Hematopoietic multipotent progenitor cell (in vitro differentiated cells): Measurements from ENCODE around the gene CARD9. TPM values are rescaled to one million over a fixed set of nuclear protein-coding genes. Genes with fewer than 3 reads are reported as not detected.
A peak's percentile ranks its signal among the peaks of the same experiment; 100 is the strongest.

ENCODE experiments used
- DNase-seq, 3 donors: peaks; one replicate each; pipeline ENCODE4 v3.0.0-alpha.2; 2011 to 2015; ENCODE audit warnings: low read depth in 2 of 3, low spot score in 2 of 3
- total RNA-seq: library from RNA; depleted of rRNA; stranded (reverse); fragments of >200 nt; gene quantifications from one replicate; pipeline ENCODE4 v1.2.3, GENCODE V29; 2012

CARD9 gene
- total RNA-seq, 1 donor = 23.4 TPM

DNA sequence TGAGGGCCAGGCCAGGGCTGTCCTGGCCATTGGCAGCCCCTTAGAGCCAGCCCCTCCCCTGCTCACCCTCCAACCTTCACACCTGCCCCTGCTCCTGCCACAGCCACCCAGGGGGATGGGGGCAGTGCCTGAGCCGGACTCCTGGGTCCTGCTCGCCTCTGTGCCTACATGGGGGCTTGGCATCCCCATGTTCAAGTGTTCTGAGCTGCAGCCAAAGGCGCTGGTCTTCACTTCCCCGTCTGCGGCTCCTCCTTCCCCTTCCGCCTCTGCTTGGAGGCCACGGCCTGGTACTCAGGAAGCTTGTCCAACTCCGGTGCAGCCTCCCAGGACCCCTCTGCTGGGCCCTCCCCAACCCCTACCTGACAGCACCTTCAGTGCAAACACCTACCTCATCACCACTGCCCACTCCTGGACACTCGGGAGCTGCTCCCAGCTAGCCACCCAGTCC, 7.7 kb downstream of the CARD9 start:
- peak in 1 of 3 donors; percentile 39 for DNase-seq

DNA sequence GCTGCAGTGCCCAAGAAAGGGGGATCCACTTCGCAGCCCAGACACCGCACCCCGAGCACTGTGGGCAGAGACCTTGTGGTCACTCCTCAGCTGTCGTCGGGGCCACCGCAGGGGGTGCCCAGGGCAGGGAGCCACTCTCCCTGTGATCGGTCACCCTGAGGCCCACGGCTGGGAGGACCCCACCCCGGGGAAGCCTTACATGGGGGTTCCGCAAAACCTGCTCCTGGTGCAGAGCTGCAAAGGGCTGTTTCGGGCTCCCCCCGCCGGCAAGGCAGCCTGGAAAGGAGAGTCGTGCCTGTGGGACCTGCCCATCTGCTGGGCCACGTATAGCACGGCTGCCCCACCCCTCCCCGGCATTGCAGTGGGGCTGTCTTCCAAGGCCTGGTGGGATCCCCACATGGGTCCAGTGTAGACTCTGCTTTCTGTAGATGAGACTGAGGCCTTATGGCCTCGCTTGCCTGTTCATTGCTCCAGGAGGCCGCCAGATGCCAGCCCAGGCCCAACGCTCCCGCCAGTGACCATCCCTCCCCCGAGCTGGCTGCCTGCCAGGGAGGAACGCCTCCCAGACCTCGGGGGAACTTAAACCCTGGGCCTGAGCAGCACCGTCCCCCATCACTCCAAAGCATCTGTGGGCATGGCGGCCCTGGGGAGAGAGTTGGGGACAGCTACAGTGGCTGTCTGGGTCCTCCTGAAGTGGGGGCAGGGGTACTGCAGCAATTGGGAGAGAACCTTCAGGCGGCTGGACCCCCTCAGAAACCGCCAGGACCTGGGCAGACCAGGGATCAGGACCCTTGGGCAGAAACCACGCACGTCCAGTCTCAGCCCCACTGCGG, 8.3 kb downstream of the CARD9 start:
- DNase-seq = no peak

DNA sequence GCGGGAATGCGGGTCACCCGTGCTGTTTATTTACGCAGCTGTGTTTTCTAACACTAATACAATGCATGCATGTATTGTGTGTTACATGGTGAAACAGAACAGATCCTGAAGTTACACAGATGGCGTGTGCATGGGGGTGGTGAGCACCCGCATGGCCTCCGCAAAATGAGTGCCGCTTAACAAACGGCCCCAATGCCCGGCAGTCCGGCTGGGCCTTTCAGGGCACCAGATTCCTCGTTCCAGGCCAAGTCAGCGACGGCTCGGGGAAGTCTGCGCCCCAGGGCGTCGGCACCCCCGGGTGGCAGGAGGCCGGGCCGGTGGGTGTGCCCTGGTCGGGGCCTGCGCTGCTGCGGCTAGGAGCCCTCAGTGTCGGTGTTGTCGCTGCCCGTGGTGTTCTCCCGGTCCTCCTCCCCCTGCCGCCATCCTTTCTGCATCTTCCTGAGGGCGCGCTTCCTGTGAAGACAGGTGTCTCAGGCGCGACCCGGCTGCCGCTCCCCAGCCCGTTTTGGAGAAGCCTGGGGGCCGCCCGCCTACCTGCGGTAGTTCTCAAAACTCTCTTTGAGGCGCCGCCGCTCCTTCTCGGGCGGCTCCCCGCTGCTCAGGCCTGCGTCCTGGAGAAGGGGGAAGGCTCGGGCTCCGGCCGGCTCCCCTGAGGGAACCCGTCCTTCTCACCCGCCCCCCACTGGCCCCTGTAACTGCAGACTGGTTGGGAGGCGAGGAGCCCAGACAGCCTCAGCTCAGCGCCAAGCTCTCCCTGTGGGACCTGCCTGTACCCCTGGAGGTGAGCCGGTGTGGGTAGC, 9.3 kb downstream of the CARD9 start:
- DNase-seq = no peak

DNA sequence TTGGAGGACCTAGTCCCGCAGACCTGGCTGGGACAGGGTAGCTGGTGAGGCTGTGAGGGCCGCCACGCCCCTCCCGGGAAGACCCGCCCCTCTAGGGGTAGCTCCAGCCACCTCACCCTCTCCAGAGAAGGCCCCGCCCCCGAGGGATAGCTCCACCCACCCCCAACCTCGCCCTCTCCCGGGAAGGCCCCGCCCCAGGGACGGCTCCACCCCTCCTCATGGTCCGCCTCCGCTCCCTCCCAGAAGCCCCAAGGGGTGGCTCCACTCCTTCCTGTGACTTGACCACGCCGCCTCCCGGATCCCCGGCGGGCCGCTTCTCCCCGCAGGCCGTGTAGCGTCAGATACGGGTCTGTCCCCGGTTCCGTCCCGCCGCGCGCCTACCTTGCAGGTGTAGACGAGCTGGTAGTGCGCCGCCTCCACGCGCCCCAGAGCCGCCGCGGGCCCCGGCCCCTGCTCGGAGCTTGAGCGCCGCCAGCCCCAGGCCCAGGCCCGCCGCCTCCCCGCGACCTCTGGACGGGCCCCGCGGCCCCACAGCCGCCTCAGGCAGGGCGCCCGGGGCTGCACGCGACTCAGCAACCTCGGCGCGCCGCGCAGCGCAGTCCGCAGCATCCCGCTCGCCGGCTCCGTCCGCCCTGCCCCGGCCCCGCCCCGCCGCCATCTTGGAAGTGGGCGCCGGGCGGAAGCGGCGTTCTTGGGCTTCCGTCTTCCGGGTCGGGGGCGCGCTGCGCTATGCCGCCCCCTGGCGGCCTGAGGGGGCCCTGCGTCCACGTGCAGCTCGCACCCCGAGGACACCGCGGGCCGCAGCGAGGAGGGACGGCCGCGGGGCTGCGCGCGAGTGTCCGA, 10.1 kb downstream of the CARD9 start, which contains the start of gene DNLZ:
Gene DNLZ, minus strand, starts transcription at position 639 of the 843 bp plus-strand sequence. Its CDS starts 30 bp downstream, at position 609.
- peak; percentile 86 to 94 (median 92) for DNase-seq

DNA sequence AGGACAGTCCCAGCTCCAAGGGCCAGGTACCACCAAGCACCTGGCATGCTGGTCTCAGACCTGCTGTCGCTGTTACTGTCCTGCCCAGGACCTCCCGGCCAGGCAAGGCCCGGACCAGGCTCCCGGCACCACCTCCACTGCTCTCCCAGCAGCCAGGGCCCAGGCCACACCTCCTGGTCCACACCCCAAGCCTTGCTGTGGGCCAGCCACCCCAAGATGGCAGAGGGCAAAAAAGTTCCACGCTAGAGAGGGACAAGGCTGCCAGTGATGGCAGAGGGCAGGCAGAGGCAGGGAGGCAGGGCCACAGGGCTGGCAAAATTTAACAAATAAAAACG, 11.1 kb downstream of the CARD9 start:
- no peak for DNase-seq

DNA sequence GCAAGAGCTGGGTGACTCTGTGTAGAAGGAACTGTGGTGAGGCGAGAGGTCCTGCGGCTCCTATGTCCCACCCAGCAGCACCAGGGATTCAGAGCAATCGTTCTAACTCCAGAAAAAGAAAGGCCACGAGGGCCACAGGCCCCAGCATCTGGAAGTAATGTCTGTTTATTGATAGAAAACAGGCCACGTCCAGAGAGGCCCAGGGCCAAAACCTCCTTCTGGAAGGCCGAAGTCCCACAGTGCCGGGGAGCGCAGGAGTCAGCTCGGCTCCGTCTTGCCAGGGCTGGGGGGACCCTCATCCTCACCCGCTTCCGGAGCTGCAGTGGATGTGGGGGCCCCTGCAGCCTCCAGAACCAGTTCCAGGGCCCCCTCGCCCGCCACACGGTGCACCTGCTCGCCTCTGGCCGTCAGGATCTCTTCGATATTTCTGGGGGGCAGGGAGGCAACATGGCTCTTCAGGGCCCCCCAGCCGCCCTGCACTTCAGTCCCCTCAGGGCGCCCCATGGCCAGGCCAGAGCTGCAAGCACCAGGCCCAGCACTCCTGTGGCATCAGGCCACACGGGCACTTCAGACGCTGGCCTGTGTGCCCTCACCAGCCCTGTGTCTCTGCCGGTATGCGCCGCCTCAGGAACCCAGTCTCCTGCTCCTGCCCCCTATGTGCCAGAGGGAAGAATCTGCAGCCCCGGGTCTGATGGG, 11.6 kb downstream of the CARD9 start:
- no peak for DNase-seq

DNA sequence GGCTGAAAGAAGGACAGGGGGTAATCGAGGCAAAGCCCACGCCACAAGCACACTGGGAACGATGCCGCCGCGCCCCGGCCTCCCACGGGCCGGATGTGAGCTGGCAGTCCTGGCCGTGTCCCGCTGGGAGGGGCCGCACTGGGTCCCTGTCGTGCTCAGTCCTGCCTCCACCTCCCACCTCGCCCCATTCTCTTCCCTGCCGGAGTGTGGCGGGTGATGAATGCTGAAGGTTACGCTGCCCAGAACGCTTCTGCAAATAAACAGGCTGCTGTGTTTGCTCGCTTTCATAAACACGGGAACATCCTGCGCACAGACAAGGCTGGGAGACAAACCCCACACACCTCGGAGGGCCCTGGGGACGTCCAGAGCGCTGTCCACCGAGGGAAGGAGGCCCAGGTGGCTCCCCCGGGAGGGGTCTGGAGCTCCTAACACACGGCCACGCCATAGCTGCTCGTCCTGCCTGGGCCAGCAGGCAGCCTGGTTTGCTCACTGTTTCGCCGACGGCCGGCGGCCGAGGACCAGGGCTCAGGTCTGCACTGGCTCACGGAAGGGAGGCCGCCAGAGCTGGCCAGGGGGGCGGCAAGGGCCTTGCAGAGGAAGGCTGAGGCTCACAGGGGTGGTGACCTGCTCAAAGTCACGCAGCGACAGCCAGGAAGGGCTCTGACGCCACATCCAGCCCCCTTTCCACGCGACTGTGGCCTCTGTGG, 12.3 kb downstream of the CARD9 start:
- DNase-seq = no peak

DNA sequence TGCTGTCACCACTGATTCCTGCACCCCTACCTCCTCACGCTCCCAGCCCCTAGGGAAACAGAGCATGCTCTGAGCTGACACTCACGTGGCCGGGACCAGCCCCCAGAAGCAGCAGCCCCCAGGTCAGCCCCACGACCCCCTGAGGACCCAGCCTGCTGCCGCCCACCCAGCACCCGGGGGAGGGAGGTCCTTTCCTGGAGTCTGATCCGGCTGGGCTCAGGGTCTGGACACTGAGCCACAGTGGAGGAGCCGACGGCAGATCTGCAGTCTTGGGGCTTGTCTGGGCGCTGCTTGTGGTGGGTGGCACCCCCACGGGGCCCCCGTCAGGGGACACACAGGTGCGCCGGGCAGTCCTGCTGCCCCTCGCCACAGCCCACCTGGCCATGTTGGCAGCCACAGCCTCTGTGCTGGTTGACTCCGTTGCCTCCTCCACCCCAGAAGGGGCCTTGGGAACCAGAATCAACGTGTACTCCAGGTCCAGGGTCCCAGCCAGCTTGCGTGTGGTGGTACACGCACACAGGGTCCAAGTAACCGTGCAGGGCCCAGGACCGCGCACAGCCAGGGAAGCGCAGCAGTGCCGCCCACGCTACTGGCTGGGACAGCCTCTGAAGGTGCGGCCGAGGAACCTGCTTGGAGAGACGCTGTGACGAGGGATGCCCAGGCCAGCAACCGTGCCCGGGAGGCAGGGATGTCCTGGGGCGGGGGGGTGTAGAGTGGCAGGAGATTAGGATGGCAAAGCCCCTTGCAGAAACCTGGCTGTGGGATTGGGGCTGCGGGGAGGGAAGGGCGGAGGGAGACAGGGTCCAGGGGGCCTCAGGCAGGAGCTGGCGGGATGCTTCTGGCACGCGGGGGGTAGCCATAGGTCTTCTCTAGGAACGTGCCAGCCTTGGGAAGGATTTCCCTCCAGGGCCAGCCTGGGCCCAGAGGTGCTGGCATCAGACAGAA, 13.4 kb downstream of the CARD9 start:
- DNase-seq = no peak

DNA sequence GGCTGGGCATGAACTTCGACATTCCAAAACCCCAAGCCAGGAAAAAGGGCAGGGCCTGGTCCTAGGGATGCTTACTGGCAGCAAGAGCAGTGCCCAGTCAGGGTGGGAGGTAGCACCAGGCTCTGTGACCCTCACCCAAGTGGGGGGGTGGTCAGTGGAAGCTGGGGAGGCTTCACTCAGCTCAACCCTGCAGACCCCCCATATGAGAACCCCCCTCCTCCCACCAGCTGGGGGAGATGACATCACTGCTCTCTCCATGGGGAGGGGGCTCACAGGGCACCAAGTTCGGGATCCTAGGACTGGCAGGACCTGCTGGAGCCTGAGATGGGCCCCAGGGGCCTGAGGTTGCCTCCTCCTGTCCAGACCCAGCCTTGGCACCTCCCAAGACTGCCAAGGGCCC, 14.6 kb downstream of the CARD9 start:
- no peak for DNase-seq

DNA sequence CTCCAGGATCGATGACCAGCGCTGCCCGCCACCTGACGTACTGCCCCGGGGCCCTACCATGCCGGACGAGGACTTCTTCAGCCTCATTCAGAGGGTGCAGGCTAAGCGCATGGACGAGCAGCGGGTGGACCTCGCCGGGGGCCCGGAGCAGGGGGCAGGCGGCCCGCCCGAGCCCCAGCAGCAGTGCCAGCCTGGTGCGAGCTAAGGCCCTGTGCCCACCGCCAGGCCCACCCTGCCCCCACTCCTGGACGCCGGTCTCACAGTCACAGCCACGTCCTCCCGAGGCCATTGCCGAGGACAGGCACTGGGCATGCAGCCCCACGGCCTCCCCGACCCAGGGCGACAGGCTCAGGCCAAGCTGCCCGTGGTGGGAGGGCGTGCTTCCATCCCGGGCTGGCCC, 15.5 kb downstream of the CARD9 start:
- DNase-seq = no peak

DNA sequence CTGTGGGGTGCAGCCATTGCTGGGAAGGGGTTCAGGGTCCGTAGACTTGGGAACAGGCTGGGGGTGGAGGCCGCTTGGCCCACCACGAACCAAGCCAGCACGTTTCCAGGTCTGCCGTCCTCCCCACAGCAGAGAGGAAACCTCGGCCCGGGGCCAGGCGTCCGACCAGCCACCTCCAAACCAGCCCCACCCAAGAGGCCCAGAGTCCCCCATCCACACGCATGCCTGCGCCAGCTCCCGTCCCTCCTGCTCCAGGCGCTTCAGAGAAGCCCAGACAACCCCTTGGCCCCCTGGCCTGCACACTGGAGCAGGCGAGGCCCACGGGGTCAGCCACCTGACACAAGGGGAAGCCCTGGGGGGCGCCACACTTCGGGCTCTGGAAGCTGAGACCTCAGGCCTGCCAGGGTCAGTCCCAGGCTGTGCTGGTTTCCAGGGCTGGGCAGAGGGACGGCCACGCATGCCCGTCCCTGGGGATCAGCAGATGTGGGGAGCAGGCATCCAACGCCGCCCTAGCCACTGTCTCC, 16.2 kb downstream of the CARD9 start:
- DNase-seq = no peak

DNA sequence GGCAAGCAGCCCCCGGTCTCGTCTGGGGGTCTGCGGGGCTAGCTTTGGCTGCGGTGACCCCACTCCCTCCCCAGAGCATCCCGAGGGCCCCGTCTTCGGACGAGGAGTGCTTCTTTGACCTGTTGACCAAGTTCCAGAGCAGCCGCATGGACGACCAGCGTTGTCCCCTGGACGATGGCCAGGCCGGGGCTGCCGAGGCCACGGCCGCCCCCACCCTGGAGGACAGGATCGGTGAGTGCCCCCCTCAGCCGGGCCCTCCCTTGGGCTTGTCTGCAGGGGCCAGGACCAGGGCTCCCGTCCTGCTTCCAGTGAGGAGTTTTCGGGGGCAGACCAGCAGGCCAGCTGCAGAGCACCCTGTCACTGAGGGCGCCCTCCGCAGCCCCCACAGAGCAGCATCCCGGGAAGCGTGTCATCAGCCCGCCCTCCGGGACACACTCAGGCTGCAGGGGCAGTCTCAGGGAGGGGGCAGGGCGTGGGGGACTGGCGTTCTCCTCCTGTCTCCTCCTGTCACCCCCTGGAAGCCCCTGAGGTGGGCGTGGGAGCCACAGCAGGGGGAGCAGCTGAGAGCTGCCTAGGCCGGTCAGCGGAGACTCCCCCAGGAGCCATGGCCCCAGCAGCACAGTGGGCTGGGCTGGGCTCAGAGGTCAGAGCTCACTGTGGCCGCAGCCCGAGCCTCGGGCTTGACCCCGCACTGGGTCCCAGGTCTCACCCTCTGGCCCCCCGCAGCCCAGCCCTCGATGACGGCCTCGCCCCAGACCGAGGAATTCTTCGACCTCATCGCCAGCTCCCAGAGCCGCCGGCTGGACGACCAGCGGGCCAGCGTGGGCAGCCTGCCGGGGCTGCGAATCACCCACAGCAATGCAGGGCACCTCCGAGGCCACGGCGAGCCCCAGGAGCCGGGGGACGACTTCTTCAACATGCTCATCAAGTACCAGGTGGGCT, 17.6 kb downstream of the CARD9 start:
- no peak for DNase-seq

DNA sequence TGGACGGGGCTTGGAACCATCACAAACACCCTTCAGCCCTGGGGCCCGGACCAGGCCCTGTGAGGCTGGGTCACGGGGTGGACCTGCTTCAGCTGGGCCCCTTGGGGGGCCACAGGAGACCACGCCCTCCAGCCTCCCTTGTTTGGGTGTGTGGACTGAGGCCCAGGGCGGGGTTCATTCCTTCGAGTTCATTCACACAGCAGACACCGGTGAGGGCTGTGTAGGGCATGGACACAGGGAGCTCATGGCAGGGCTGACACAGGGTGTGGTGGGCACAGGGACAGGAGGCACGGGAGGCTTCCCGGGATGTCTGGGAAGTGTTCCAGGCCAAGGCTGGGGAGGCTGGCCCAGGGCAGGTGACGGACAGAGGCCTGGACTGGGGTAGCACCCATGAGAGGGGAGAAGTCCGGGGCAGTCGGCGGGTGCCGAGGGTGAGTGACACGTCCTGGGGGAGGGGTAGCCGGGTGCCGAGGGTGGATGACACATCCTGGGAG, 18.8 kb downstream of the CARD9 start:
- DNase-seq = no peak

DNA sequence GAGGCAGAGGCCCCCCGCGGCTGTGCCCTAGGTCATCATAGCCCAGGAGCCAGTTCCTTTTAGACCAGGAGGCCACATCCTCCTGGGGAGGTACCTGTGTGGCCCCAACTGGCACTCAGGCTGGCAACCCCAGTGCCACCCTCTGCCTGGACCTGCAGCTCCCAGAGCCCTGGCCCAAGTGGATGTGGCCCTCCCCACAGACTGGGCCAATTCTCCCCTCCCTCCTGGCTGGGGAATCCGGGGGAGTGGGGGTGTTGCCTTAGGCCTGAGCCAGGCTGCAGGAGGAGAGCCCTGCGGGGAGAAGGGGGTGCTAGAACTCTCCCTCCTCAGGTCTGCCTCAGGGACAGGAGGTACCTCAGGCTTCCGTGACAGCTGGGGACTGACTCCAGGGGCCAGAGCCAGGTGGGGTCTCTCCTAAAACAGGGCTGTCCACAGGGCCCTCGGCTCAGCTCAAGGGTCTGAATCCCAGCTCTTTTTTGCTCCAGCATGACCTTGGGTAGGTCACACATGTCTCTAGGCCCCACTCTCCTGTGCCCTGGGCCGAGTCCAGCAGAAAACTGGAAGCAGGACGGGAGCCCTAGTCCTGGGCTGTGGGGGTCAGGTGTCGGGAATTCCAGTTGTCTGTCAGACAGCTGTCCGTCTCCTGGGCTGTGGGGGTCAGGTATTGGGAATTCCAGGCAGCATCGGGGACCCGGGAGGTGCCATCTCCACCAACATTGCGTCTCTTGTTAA, 19.5 kb downstream of the CARD9 start:
- no peak for DNase-seq

DNA sequence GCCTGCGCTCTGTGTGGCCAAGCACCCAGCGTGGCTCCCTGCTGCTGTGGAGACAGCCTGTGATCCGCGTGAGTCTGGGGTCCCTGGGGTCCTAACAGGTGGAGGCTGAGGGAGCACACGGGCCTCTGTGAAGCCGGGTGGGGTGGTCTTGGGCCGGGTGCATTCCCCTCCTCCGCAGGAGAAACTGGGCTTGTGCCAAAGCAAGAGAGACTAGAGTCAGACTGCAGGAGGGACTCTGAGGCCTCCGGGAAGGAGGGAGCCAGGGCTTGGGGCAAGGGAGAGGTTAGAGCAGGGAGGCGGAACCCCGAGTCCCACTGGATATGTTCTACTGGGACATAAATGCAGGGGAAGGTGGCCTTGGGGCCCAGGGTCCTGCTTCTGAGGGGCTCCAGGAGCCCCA, 20.4 kb downstream of the CARD9 start:
- no peak for DNase-seq

DNA sequence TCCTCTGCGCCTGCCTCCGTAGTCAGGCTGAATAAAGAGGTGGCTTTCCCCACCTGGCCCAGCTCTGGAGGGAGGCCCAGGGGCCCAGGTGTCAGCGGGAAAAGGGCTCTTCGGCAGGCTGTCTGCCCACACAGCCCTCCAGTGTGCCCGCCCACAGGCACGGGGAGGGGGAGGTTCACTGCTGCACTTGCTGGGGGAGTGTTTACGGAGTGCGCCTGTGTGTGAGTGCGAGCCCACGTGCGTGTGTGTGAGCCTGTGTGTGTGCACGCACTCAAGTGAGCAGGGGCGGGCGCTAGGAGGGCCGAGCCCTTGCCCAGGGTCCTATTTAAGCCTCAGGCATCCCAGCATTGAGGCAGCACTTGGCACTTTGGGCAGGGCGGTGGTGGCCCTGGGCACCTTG, 20.8 kb downstream of the CARD9 start:
- DNase-seq = no peak
